Astrocyte (in vitro differentiated cells and primary cell): Measurements from ENCODE around the gene MPST.

Experiments
- CTCF ChIP-seq: IDR thresholded peaks from 2 replicates; pipeline ENCODE4 v1.5.1; 2011; ENCODE audit warnings: low read depth, mild to moderate bottlenecking, inconsistent platforms, low read length, moderate library complexity; ENCODE audit not compliant: insufficient read depth
- EZH2 ChIP-seq: IDR thresholded peaks from 2 replicates; pipeline ENCODE4 v1.6.1; 2012; ENCODE audit warnings: mild to moderate bottlenecking, low read length, inconsistent platforms; ENCODE audit not compliant: insufficient read depth

- no peak for TF ChIP-seq CTCF
- TF ChIP-seq EZH2: no peak
Observed at GRCh38 chr22:37044634-37045625, 25.4 kb downstream of the MPST start.
